ENCODE results near the gene KCNJ13. TPM values are rescaled to one million over a fixed set of nuclear protein-coding genes. Genes with fewer than 3 reads are reported as not detected.

Gene KCNJ13
- total RNA-seq, 1 donor from 2014 or later, result 21.9 TPM

DNA sequence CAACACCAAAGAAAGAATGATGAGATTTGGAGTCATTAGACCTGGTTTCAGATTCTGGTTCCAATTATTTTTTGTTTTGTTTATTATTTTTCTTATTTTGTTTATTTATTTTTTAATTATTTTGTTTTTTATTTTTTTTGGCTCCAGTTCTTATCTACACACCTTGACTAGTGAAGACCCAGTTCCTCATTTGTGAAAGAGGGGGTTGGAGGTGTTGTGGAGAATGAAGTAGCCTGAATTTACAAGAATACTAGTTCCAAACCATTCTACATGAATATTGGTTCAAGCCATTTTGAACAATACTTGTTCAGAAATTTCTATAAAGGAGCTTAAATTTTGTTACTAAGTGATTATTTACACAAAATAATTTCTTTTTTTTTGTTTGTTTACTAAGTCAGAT is 6.9 kb upstream of the KCNJ13 start:
- H2AFZ ChIP-seq (replicated peaks), result no peak overlapping the region
- Mint-ChIP-seq H3K36me3 (peaks cover 12% of the 10 kb centered on the region), H3K4me1 (no peaks in the 10 kb centered on the region), H3K27ac (no peak overlapping the region), H3K4me3 (no peak overlapping the region), H3K9me3 (no peaks in the 10 kb centered on the region), H3K27me3 (ENCODE audit: insufficient read depth, low read depth) (no peaks in the 10 kb centered on the region)
- no peak for DNase-seq (ENCODE audit: low spot score)
- no peaks in the 10 kb centered on the region for H3F3A ChIP-seq (ENCODE audit: low read depth)
- H3K9ac ChIP-seq, result no peak overlapping the region
- H3K36me3 ChIP-seq, result peaks cover 8% of the 10 kb centered on the region
- H3K4me2 ChIP-seq, result no peak overlapping the region
- no peak overlapping the region for H3K27ac ChIP-seq
- peaks cover 3% of the 10 kb centered on the region for H3K4me1 ChIP-seq
- TF ChIP-seq, protein P1, sequence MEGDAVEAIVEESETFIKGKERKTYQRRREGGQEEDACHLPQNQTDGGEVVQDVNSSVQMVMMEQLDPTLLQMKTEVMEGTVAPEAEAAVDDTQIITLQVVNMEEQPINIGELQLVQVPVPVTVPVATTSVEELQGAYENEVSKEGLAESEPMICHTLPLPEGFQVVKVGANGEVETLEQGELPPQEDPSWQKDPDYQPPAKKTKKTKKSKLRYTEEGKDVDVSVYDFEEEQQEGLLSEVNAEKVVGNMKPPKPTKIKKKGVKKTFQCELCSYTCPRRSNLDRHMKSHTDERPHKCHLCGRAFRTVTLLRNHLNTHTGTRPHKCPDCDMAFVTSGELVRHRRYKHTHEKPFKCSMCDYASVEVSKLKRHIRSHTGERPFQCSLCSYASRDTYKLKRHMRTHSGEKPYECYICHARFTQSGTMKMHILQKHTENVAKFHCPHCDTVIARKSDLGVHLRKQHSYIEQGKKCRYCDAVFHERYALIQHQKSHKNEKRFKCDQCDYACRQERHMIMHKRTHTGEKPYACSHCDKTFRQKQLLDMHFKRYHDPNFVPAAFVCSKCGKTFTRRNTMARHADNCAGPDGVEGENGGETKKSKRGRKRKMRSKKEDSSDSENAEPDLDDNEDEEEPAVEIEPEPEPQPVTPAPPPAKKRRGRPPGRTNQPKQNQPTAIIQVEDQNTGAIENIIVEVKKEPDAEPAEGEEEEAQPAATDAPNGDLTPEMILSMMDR (IDR thresholded peaks at IDR 0.05), result no peak
- no peak for TF ChIP-seq EZH2 (IDR thresholded peaks at IDR 0.05)
- TF ChIP-seq EZH2phosphoT487 (IDR thresholded peaks at IDR 0.05), result no peak
- H3K4me3 ChIP-seq, result no peak overlapping the region
- H3K79me2 ChIP-seq (ENCODE audit: low read depth), result no peaks in the 10 kb centered on the region
- no peaks in the 10 kb centered on the region for H3K27me3 ChIP-seq
- no peaks in the 10 kb centered on the region for H4K20me1 ChIP-seq (ENCODE audit: low read depth)
- no peaks in the 10 kb centered on the region for H3K9me3 ChIP-seq (ENCODE audit: low read depth)

DNA sequence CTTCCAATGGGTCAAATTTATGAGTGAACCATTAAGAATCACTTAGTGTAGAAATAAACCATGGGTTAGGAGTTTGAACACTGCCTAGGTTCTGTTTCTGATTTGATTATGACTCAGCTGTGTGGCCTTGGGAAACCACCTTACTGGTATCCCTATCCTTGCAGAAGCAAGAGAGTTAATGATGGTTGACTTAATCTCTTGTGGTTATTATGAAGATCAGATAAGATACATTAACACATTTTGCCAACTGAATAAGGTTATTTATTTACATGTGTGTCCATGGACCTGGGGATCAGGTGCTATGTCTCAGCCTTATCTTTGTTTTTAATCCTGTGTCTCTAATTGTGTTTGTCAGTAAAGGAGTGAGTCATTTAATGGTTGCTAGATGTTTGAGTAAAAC is 5.4 kb upstream of the KCNJ13 start:
- no peak overlapping the region for H3K27ac ChIP-seq
- no peaks in the 10 kb centered on the region for H3K9me3 ChIP-seq (ENCODE audit: low read depth)
- DNase-seq (ENCODE audit: low spot score), result no peak
- peaks cover 18% of the 10 kb centered on the region for H3K4me1 ChIP-seq
- H3K4me2 ChIP-seq, result no peak overlapping the region
- H4K20me1 ChIP-seq (ENCODE audit: low read depth), result no peaks in the 10 kb centered on the region
- Mint-ChIP-seq H3K36me3 (peaks cover 8% of the 10 kb centered on the region), H3K27ac (no peak overlapping the region), H3K27me3 (ENCODE audit: insufficient read depth, low read depth) (no peaks in the 10 kb centered on the region), H3K4me3 (no peak overlapping the region), H3K9me3 (no peaks in the 10 kb centered on the region), H3K4me1 (peaks cover 6% of the 10 kb centered on the region)
- TF ChIP-seq, protein P1 (IDR thresholded peaks at IDR 0.05), result no peak
- no peak for TF ChIP-seq EZH2 (IDR thresholded peaks at IDR 0.05)
- no peak for TF ChIP-seq EZH2phosphoT487 (IDR thresholded peaks at IDR 0.05)
- H2AFZ ChIP-seq (replicated peaks), result no peak overlapping the region
- H3K27me3 ChIP-seq, result no peaks in the 10 kb centered on the region
- peaks cover 6% of the 10 kb centered on the region for H3K79me2 ChIP-seq (ENCODE audit: low read depth)
- H3K9ac ChIP-seq, result no peak overlapping the region
- peaks cover 6% of the 10 kb centered on the region for H3F3A ChIP-seq (ENCODE audit: low read depth)
- no peaks in the 10 kb centered on the region for H3K36me3 ChIP-seq
- no peak overlapping the region for H3K4me3 ChIP-seq

DNA sequence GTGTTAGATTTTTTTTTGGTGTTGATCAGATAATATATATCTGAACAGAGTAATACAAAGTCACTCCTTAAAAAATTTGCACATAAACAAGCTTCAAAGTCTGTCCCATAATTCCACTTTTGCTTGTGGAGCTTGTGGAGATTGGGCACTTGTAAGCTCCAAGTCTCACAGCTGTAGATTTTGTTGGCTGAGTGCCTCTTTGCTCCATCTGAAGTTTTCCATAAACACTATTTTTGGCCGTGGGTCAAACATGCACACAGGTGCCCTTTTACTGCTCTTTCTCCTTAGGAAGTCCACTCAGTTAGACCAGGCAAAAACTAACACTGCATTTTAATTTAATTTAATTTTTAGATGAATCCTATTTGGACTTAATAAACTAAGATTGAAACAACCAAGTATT is 3.6 kb upstream of the KCNJ13 start:
- Histone ChIP-seq H3K4me1 (peaks cover 34% of the 10 kb centered on the region), H3K27me3 (no peaks in the 10 kb centered on the region), H4K20me1 (ENCODE audit: low read depth) (no peaks in the 10 kb centered on the region), H3K4me3 (no peak overlapping the region), H3K79me2 (ENCODE audit: low read depth) (peaks cover 20% of the 10 kb centered on the region), H3K9ac (no peak overlapping the region), H3K27ac (no peak overlapping the region), H3F3A (ENCODE audit: low read depth) (peaks cover 21% of the 10 kb centered on the region), H3K4me2 (no peak overlapping the region), H3K36me3 (no peaks in the 10 kb centered on the region), H3K9me3 (ENCODE audit: low read depth) (no peaks in the 10 kb centered on the region), H2AFZ (replicated peaks) (no peak overlapping the region)
- Mint-ChIP-seq H3K27ac (no peak overlapping the region), H3K9me3 (no peaks in the 10 kb centered on the region), H3K4me3 (no peak overlapping the region), H3K4me1 (peaks cover 17% of the 10 kb centered on the region), H3K36me3 (peaks cover 6% of the 10 kb centered on the region), H3K27me3 (ENCODE audit: insufficient read depth, low read depth) (no peaks in the 10 kb centered on the region)
- no peak for DNase-seq (ENCODE audit: low spot score)
- TF ChIP-seq EZH2phosphoT487 (IDR thresholded peaks at IDR 0.05) (no peak), EZH2 (IDR thresholded peaks at IDR 0.05) (no peak)
- TF ChIP-seq, protein P1 (IDR thresholded peaks at IDR 0.05), result no peak
